Measurements from ENCODE around the gene GRK2. TPM values are rescaled to one million over a fixed set of nuclear protein-coding genes. Genes with fewer than 3 reads are reported as not detected.

The GRK2 gene
- total and polyA plus RNA-seq, 2 of the 13 experiments (the other 11 are each of a cell fraction or from before 2014, with no cell fraction given): 31.3 to 42.4 TPM

DNA sequence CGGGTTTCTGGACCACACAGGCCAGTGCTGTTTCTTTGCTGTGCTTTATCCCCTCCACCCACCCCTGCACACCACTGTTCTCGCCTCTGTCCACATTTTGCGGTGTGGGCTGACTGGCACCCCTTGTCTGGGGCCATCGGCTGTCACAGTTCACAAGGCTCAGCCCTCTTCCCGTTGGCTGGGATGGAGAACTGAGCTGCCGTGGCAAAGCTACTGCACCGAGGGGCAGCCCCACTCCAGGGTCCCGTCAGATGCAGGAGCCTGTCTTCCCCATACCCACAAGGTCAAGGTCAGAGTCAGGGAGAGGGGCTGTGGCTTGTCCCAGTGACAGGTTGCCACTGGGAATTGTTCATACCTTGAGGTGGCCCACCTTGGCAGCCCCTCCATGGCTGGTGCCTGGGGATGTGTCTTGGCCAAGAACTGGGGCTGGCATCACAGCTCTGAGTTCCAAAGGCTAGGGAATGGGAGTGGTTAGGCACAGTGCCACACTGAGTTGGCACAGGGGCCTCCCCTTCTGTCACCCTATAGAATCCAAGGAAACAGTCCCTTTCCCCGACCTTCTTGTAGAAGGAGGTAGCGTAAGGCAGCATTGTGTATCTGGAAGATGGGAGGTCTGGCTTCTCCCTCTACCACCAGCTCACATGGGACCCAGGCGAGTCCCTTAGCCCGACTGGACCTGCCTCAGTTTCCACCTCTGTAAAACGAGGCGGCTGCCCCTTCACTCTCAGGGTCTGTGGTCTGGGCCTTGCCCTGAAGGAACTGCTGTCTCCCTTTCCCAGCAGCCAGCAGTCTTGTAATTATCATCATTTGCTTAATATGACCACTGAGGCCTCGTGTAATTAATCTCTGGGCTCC, 3.4 kb downstream of the GRK2 start (continued):
- TF ChIP-seq TEAD2 (CRISPR knock-in tag; IDR thresholded peaks at IDR 0.05) (no peak), NFATC3 (CRISPR knock-in tag; IDR thresholded peaks at IDR 0.05) (no peak), ARID2 (CRISPR knock-in tag; IDR thresholded peaks at IDR 0.05; ENCODE audit: borderline replicate concordance) (no peak), BCL6 (CRISPR knock-in tag; IDR thresholded peaks at IDR 0.05) (no peak), NFIB (CRISPR knock-in tag; IDR thresholded peaks at IDR 0.05; ENCODE audit: borderline replicate concordance) (no peak), ZKSCAN1 (IDR thresholded peaks at IDR 0.05; ENCODE audit: low read length) (no peak), NRL (CRISPR knock-in tag; IDR thresholded peaks at IDR 0.05; ENCODE audit: borderline replicate concordance) (no peak), ZBTB1 (CRISPR knock-in tag; IDR thresholded peaks at IDR 0.05; ENCODE audit: borderline replicate concordance) (no peak)

DNA sequence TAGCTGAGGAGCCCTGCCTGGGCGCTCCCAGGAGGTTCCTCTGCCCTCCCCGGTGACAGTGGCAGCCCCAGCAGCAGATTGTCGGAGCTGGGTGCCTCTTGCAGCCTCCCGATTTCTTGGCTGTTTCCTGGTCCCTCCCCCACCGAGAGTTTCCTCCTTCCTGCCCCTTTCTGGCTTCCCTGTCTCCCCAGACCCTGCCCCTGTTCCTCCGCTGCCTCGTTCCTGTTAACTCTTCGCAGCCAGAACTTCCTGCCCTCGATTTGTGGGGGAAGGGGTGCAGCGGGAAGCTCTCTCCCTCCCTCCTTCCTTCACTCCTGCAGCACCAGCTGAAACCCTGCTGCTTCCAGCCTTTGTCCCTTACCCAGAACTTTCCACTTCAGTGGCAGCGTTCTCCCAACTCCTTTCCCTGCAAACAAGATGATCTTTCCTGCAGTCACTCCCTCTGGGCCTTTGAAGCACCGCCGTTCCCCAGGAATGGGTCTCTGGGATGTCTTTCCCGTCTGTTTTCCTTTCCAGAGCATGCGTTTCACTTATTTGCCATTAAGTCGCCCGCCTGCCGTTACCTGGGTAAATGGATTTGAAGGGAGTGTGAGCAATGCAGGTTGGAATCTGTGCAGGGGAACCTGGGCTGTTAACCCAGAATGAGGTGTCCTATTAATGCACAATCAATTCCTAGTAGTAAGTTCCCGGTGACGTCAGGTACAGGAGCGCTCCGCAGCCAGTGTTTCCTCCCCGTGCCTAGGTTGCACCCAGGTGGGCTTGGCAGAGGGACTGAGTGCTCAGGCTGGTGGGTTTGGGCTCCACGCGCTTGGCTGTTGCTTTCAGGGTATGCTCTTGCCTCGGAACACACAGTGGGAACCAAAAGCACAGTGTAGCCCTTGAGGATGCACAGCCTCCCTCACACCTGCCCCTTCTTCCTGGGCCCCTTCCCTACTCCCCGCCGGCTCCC, 4.3 kb downstream of the GRK2 start:
- intact Hi-C loops (cut with micrococcal nuclease; ENCODE audit: unreplicated experiment): no loop called here
- Histone ChIP-seq H3K27me3 (ENCODE audit: control insufficient read depth in 1 of 2, insufficient read depth in 2 of 2, low read length in 2 of 2) (no peaks in the 10 kb centered on the region), H3K9me3 (ENCODE audit: low read length) (no peaks in the 10 kb centered on the region), H4K20me1 (ENCODE audit: insufficient read depth, low read length) (peaks cover 40% of the 10 kb centered on the region), H3K4me2 (ENCODE audit: low read depth, low read length) (no peak overlapping the region), H3K27ac (ENCODE audit: extremely low read length, insufficient read depth, low read length) (no peak overlapping the region), H2AFZ (ENCODE audit: low read length) (no peak overlapping the region), H3K36me3 (replicated peaks in 1 of 2; ENCODE audit: control insufficient read depth in 1 of 2, insufficient read depth in 2 of 2, low read length in 2 of 2) (peaks cover 12 to 50% of the 10 kb centered on the region in 2 experiments), H3K79me2 (ENCODE audit: insufficient read depth, low read length) (peaks cover 70% of the 10 kb centered on the region), H3K9ac (ENCODE audit: insufficient read depth, low read depth, low read length) (0 out of 2 replicates have a peak overlapping the region, but pooled peaks have one; percentile 1), H3K4me1 (ENCODE audit: insufficient read depth, low read length) (peaks cover 47% of the 10 kb centered on the region), H3K4me3 (replicated peaks in 1 of 3; ENCODE audit: insufficient read depth in 1 of 3, low read depth in 2 of 3, low read length in 3 of 3) (no peak overlapping the region)
- TF ChIP-seq XRCC5 (optimal IDR thresholded peaks at IDR 0.05; ENCODE audit: low read length) (no peak), SMARCC2 (IDR thresholded peaks at IDR 0.05) (no peak)
- TF ChIP-seq, protein P1, sequence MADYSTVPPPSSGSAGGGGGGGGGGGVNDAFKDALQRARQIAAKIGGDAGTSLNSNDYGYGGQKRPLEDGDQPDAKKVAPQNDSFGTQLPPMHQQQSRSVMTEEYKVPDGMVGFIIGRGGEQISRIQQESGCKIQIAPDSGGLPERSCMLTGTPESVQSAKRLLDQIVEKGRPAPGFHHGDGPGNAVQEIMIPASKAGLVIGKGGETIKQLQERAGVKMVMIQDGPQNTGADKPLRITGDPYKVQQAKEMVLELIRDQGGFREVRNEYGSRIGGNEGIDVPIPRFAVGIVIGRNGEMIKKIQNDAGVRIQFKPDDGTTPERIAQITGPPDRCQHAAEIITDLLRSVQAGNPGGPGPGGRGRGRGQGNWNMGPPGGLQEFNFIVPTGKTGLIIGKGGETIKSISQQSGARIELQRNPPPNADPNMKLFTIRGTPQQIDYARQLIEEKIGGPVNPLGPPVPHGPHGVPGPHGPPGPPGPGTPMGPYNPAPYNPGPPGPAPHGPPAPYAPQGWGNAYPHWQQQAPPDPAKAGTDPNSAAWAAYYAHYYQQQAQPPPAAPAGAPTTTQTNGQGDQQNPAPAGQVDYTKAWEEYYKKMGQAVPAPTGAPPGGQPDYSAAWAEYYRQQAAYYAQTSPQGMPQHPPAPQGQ (CRISPR knock-in tag; IDR thresholded peaks at IDR 0.05; ENCODE audit: borderline replicate concordance): no peak
- TF ChIP-seq, protein P2, sequence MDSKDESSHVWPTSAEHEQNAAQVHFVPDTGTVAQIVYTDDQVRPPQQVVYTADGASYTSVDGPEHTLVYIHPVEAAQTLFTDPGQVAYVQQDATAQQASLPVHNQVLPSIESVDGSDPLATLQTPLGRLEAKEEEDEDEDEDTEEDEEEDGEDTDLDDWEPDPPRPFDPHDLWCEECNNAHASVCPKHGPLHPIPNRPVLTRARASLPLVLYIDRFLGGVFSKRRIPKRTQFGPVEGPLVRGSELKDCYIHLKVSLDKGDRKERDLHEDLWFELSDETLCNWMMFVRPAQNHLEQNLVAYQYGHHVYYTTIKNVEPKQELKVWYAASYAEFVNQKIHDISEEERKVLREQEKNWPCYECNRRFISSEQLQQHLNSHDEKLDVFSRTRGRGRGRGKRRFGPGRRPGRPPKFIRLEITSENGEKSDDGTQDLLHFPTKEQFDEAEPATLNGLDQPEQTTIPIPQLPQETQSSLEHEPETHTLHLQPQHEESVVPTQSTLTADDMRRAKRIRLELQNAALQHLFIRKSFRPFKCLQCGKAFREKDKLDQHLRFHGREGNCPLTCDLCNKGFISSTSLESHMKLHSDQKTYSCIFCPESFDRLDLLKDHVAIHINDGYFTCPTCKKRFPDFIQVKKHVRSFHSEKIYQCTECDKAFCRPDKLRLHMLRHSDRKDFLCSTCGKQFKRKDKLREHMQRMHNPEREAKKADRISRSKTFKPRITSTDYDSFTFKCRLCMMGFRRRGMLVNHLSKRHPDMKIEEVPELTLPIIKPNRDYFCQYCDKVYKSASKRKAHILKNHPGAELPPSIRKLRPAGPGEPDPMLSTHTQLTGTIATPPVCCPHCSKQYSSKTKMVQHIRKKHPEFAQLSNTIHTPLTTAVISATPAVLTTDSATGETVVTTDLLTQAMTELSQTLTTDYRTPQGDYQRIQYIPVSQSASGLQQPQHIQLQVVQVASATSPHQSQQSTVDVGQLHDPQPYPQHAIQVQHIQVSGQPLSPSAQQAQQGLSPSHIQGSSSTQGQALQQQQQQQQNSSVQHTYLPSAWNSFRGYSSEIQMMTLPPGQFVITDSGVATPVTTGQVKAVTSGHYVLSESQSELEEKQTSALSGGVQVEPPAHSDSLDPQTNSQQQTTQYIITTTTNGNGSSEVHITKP (CRISPR knock-in tag; IDR thresholded peaks at IDR 0.05; ENCODE audit: low read depth): no peak
- in situ Hi-C loops (cut with HindIII; ENCODE audit: extremely low pct_ligation_motif_present, low pct_unique_long_range_greater_than_20kb): no loop called here
- DNase-seq (ENCODE audit: low spot score) (no peak), ATAC-seq (no peak), FAIRE-seq (no peak)
- no TSS peak for BruUV-seq (replicated peaks)
- POLR2A ChIA-PET: interaction anchor here (4.5 kb wide), 1 partner anchor 18 kb away, joined by 19 read pairs; the partner anchor contains the start of gene ANKRD13D
- CTCF ChIA-PET (ENCODE audit: low intra/inter-chr PET ratio, low total read pairs): no interaction called here
- WGBS (ENCODE audit: low lambda C conversion rate): 94% methylated on average over 28 of the region's 28 CpGs

All from HepG2 (cell line).